GM12801 (cell line): ENCODE data around the gene RNASE13.

Source experiments
- CTCF ChIP-seq: IDR thresholded peaks from one replicate; pipeline ENCODE4 v1.5.1; 2011; ENCODE audit warnings: control low read depth; ENCODE audit not compliant: insufficient read length; ENCODE audit errors: extremely low read depth

RNASE13 gene

DNA sequence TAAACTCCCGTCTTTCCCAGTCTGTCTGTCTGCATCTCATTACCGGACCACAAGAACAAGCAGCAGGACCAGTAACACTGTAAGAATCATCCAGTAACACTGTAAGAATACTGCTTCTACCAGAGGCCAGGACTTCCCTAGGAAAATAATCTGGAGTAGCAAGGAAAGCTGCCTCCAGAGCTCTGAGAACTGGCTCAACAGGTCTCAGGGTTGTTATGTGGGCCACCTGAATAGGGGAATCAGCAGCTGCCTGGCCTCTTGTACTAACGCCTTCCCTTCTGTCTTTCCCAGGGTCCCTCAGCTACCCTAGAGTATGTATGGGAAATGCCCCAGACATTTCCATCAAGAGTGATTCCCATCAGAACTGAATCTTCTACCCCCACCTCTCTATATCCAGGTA, 36.5 kb downstream of the RNASE13 start:
- no peak for TF ChIP-seq CTCF

GRCh38 chr14:20997564-20997963, 37.0 kb downstream of the RNASE13 start:
- no peak for TF ChIP-seq CTCF

DNA sequence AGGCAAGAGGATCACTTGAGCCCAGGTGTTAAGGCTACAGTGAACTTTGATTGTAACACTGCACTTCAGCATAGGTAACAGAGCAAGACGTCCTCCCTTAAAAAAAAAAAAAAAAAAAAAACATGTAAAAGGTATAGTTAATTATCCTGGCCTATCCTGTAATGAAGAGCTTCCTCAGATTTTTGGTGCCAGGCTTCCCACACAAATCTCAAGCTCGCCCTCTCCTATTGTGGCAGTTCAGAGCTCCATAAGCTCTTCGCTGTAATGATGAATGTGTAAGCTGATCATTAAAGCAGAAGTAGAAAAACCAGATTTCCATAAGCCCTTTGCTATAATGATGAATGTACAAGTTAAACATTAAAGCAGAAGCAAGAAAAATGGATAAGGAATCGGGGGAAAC, 37.5 kb downstream of the RNASE13 start:
- TF ChIP-seq CTCF, result no peak

DNA sequence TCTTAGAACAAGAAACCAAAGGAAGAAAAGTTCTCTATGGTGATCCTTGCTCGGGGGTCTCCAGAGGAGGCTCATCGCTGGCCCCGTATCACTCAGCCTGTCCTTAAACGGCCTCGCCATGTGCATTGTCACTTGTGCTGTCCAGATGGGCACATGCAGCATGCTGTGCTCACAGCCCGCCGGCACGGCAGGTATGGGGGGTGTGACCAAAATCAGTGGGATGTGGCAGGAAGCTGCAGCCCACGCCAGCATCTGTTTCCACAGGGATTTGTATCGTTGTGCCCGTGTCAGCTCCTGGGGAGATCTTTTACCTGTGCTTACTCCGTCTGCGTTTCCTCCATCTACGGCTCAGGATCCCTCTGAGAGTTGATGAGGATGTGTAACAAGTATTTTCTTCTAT, 38.1 kb downstream of the RNASE13 start:
- TF ChIP-seq CTCF, result no peak

DNA sequence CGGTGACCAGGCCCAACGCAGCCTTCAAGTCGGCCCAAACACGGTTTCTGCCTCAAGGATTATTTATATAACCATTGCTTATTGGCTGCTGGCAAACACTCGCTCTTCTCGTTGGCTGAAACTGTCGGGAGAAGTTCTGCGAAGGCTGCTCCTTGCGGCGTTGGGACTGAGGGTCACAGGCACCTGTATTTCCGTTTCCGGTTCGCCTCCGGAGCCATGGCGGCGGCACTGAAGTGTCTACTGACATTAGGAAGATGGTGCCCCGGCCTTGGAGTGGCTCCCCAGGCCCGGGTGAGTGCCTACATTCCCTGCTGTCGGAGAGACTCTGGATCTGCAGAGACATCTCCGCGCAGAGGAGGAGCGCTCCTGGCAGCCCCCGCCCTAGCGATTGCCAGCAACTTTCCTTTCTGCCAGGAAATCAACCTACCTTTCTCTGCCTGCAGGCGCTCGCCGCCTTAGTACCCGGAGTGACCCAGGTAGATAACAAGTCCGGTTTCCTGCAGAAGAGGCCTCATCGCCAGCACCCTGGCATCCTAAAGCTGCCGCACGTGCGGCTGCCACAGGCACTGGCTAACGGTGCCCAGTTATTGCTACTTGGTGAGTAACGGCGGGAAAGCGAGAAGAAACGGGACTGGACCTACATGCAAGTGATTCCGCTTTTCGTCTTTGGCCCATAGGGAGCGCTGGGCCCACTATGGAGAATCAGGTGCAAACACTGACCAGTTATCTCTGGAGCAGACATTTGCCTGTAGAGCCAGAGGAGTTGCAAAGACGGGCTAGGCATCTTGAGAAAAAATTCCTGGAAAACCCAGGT, 44.6 kb downstream of the RNASE13 start, which contains the start of gene METTL17:
Gene METTL17 (plus strand): TSS at position 194 of the 814 bp plus-strand sequence. CDS start 23 bp downstream, at position 217.
- TF ChIP-seq CTCF, result no peak

- no peak for TF ChIP-seq CTCF
These were observed 45.2 kb downstream of the RNASE13 start for GRCh38 chr14:20989471-20989786.

DNA sequence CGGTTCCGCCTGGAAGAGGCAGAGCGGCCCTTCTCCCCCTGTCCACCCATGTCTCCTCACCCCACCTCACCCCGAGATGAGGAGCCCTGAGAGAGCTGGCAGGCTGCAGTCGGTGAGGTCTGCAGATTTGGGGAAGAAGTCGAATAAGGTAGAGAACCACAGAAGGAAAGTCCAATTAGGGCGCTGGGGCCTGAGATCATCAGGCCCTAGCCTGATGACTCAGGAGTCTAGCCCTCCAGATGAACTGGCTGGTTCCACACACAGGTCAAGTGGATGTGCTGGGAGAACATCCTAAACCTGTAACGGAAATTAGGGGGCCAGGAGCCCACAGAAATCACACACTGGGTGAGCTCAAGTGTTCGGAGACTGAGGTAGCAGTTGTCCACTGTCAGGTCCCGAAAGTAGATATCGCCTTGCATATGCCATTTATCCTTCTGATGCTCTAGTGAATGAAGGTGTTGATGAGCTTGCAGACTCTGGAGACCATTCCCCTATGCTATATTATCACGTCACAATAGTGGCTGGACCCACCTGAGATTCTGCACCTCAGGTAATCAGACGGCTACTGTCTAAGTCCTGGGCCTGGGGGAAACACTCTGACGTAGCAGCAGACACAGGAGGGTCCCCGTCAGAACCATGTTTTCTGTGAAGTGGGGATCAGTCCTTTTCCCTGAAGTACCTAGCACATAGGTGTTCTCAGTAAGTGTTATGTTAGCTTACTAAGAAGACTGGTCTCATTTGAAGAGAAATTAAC, 45.7 kb downstream of the RNASE13 start:
- TF ChIP-seq CTCF, result no peak
